Erythroblast (primary cell): ENCODE results near the gene TICRR.

Source experiments
- GATA1 ChIP-seq: IDR thresholded peaks from 2 replicates; pipeline ENCODE4 v1.6.1; 2011; ENCODE audit warnings: low read depth, mild to moderate bottlenecking, control low read depth, low read length, moderate library complexity
- POLR2A ChIP-seq: IDR thresholded peaks from 2 replicates; pipeline ENCODE4 v1.6.1; 2011; ENCODE audit warnings: mild to moderate bottlenecking, low read length

GRCh38 chr15:89569090-89569745, 6.1 kb upstream of the TICRR start:
- TF ChIP-seq POLR2A (no peak), GATA1 (no peak)
